Muscle layer of colon (tissue), 2 donors: ENCODE measurements around the gene ADGRG6.
"Not testable (repeated sequence)": the region's sequence is repeated elsewhere in the genome, so short reads cannot be mapped to it uniquely, and the experiment has no call there.

Experiments used
- H3K27ac ChIP-seq: one replicate; pipeline ENCODE4 v1.7.0; 2013; ENCODE audit warnings: low read depth, mild to moderate bottlenecking, low read length, moderate library complexity
- H3K27me3 ChIP-seq, 2 donors: one replicate each; pipeline ENCODE4 v1.7.0; 2013; ENCODE audit warnings: low read length in 2 of 2, mild to moderate bottlenecking in 2 of 2; ENCODE audit not compliant: insufficient read depth in 2 of 2, control insufficient read depth in 1 of 2
- H3K36me3 ChIP-seq: one replicate; pipeline ENCODE4 v1.7.0; 2013; ENCODE audit warnings: mild to moderate bottlenecking, low read length; ENCODE audit not compliant: insufficient read depth
- H3K4me1 ChIP-seq: one replicate; pipeline ENCODE4 v1.7.0; 2013; ENCODE audit warnings: mild to moderate bottlenecking, low read length; ENCODE audit not compliant: insufficient read depth
- H3K4me3 ChIP-seq, 2 donors: one replicate each; pipeline ENCODE4 v1.7.0; 2013; ENCODE audit warnings: low read length in 2 of 2, low read depth in 1 of 2, mild to moderate bottlenecking in 1 of 2, moderate library complexity in 1 of 2
- H3K9ac ChIP-seq: one replicate; pipeline ENCODE4 v1.7.0; 2013; ENCODE audit warnings: low read length
- H3K9me3 ChIP-seq: one replicate; pipeline ENCODE4 v1.7.0; 2013; ENCODE audit warnings: mild to moderate bottlenecking, low read length
- donor health status: abdominal sarcoma.
- donor health status: Adenocarcinoma of cecum.

ADGRG6 gene

DNA sequence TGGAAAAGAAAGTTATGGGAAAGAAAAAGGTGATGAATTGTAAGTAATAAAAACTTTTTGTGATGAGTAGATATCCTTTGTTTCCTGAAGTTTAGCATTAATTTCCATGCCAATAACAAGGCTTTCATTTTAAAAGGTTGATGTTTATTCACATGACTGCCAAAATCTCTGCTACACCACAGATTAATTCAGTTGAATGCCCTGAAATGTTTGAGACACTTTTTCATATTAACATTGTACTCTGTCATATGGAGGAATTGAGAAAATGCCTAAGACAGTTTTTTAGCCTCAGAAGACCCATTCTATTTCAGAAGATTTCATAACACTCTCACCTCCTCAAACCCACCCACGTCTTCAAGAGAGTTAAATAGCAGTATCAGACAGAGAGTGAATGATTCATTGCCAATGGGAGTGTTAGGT lies 115.5 kb downstream of the ADGRG6 start:
- Histone ChIP-seq H3K9me3 (no peaks in the 10 kb centered on the region), H3K27me3 (no peaks in the 10 kb centered on the region), H3K36me3 (no peaks in the 10 kb centered on the region), H3K4me3 (no peak overlapping the region), H3K9ac (no peak overlapping the region), H3K4me1 (no peaks in the 10 kb centered on the region), H3K27ac (no peak overlapping the region)

- no peaks in the 10 kb centered on the region for H3K36me3 ChIP-seq
- no peak overlapping the region for H3K27ac ChIP-seq
- no peaks in the 10 kb centered on the region for H3K9me3 ChIP-seq
Measured at GRCh38 chr6:142419071-142419470, 117.3 kb downstream of the ADGRG6 start.

GRCh38 chr6:142420802-142421201 lies 119.0 kb downstream of the ADGRG6 start:
- H3K9me3 ChIP-seq = no peaks in the 10 kb centered on the region
- H3K9ac ChIP-seq = no peak overlapping the region
- H3K27ac ChIP-seq = no peak overlapping the region
- no peaks in the 10 kb centered on the region for H3K27me3 ChIP-seq
- no peak overlapping the region for H3K4me3 ChIP-seq
- H3K4me1 ChIP-seq = no peaks in the 10 kb centered on the region
- H3K36me3 ChIP-seq = no peaks in the 10 kb centered on the region

More at GRCh38 chr6:142419071-142419470, 117.3 kb downstream of the ADGRG6 start:
- Histone ChIP-seq H3K4me3 (no peak overlapping the region), H3K27me3 (no peaks in the 10 kb centered on the region), H3K9ac (no peak overlapping the region), H3K4me1 (no peaks in the 10 kb centered on the region)

- H3K4me3 ChIP-seq = no peak overlapping the region
- no peaks in the 10 kb centered on the region for H3K27me3 ChIP-seq
- H3K27ac ChIP-seq = no peak overlapping the region
- H3K9ac ChIP-seq = no peak overlapping the region
- no peaks in the 10 kb centered on the region for H3K4me1 ChIP-seq
- H3K9me3 ChIP-seq = no peaks in the 10 kb centered on the region
- no peaks in the 10 kb centered on the region for H3K36me3 ChIP-seq
Measured at GRCh38 chr6:142421285-142422117, 119.7 kb downstream of the ADGRG6 start.

DNA sequence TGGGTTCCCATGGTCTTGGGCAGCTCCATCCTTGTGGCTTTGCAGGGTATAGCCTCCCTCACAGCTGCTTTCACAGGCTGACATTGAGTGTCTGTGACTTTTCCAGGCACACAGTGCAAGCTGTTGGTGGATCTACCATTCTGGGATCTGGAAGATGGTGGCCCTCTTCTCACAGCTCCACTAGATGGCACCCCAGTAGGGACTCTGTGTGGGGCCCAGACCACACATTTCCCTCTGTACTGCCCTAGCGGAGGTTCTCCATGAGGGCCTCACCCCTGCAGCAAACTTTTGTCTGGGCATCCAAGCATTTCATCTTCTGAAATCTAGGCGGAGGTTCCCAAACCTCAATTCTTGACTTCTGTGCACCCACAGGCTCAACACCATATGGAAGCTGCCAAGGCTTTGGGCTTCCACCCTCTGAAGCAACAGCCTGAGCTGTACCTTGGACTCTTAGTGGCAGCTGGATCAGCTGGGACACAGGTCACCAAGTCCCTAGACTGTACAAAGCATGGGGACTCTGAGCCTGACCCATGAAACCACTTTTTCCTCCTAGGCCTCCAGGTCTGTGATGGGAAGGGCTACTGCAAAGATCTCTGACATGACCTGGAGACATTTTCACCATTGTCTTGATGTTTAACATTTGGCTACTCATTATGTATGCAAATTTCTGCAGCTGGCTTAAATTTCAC lies 124.8 kb downstream of the ADGRG6 start:
- not testable (repeated sequence) for H3K9ac ChIP-seq, H3K4me1 ChIP-seq, H3K9me3 ChIP-seq, H3K27me3 ChIP-seq, H3K36me3 ChIP-seq, H3K27ac ChIP-seq, H3K4me3 ChIP-seq

GRCh38 chr6:142428468-142428867 lies 126.7 kb downstream of the ADGRG6 start:
- not testable (repeated sequence) for H3K4me1 ChIP-seq, H3K9ac ChIP-seq, H3K9me3 ChIP-seq, H3K27ac ChIP-seq, H3K27me3 ChIP-seq, H3K4me3 ChIP-seq, H3K36me3 ChIP-seq

- Histone ChIP-seq H3K27me3 (no peaks in the 10 kb centered on the region), H3K9ac (no peak overlapping the region), H3K36me3 (no peaks in the 10 kb centered on the region), H3K27ac (no peak overlapping the region), H3K4me1 (no peaks in the 10 kb centered on the region), H3K4me3 (no peak overlapping the region), H3K9me3 (no peaks in the 10 kb centered on the region)
Measured at GRCh38 chr6:142429195-142429594, 127.4 kb downstream of the ADGRG6 start.

- no peaks in the 10 kb centered on the region for H3K4me1 ChIP-seq
- H3K9ac ChIP-seq = no peak overlapping the region
- no peak overlapping the region for H3K4me3 ChIP-seq
- H3K9me3 ChIP-seq = no peaks in the 10 kb centered on the region
- H3K36me3 ChIP-seq = no peaks in the 10 kb centered on the region
- no peaks in the 10 kb centered on the region for H3K27me3 ChIP-seq
- H3K27ac ChIP-seq = no peak overlapping the region
Measured at GRCh38 chr6:142433419-142433818, 131.6 kb downstream of the ADGRG6 start.

- H3K4me1 ChIP-seq = no peaks in the 10 kb centered on the region
- no peaks in the 10 kb centered on the region for H3K36me3 ChIP-seq
- no peak overlapping the region for H3K27ac ChIP-seq
- no peaks in the 10 kb centered on the region for H3K27me3 ChIP-seq
- H3K9me3 ChIP-seq = no peaks in the 10 kb centered on the region
- H3K4me3 ChIP-seq = no peak overlapping the region
- no peak overlapping the region for H3K9ac ChIP-seq
Measured at GRCh38 chr6:142438898-142439297, 137.1 kb downstream of the ADGRG6 start.

DNA sequence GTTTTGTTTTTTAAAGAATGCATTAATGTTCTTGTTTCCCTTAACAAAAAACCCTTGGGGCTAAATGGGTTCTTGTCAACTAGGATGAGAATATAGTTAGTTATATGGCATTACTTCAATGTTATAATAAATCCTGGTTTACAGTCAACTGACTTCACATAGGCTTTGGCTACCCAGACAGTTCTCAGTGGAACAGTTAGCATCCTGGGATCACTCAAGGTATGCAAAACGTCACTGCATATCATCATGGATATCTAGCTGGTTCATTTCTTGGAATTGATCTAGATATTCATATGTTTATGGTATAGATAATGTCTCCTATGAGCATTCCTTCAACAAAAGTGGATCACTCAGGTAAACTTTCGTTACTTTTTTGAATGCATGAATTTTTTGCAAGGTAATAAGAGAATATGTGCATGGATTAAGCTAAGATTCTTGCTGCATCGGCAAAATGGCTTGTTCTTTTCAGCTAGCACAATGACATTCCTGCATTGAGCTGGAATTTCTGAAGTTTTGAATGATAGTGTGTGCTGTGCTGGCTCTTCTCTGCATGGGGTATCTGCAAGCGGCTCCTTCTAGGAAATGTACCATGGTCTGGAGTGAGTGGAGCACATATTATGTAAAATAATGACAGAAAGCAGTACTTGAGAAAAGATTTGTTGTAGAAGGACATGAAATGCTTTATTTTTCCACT lies 138.9 kb downstream of the ADGRG6 start:
- H3K27me3 ChIP-seq = no peaks in the 10 kb centered on the region
- no peak overlapping the region for H3K27ac ChIP-seq
- H3K4me1 ChIP-seq = no peaks in the 10 kb centered on the region
- H3K9me3 ChIP-seq = no peaks in the 10 kb centered on the region
- no peak overlapping the region for H3K4me3 ChIP-seq
- no peaks in the 10 kb centered on the region for H3K36me3 ChIP-seq
- H3K9ac ChIP-seq = no peak overlapping the region

- Histone ChIP-seq H3K9ac (no peak overlapping the region), H3K4me3 (no peak overlapping the region)
Measured at GRCh38 chr6:142441716-142442115, 139.9 kb downstream of the ADGRG6 start.

More at GRCh38 chr6:142441716-142442115, 139.9 kb downstream of the ADGRG6 start:
- no peaks in the 10 kb centered on the region for H3K36me3 ChIP-seq
- H3K27me3 ChIP-seq = no peaks in the 10 kb centered on the region
- no peaks in the 10 kb centered on the region for H3K4me1 ChIP-seq
- H3K9me3 ChIP-seq = no peaks in the 10 kb centered on the region
- no peak overlapping the region for H3K27ac ChIP-seq
